HEK293 (cell line): ENCODE measurements around the gene TRMT1.

Experiments used
- CTCF ChIA-PET: fragments of 350-600 bp; formaldehyde crosslinking; extraction: SDS; loops from one replicate; lab custom pipeline; 2021; ENCODE audit warnings: antibody characterized with exemption; lab: Yijun Ruan, JAX
- POLR2A ChIA-PET: fragments of 300-600 bp; formaldehyde crosslinking; extraction: SDS; loops from one replicate; lab custom pipeline; 2020; ENCODE audit warnings: antibody characterized with exemption, inconsistent platforms; lab: Yijun Ruan, JAX
- H3K27ac ChIP-seq: fragments of 200-500 bp; sonication (Bioruptor generic); 2 replicates; pipeline ENCODE4 v1.5.1; 2014; ENCODE audit warnings: low read depth, low read length, control low read depth, inconsistent platforms; ENCODE audit errors: extremely low read depth
- H3K36me3 ChIP-seq, 2 experiments: fragments of 200-500 bp in 1 of 2; sonication (Bioruptor generic) in 1 of 2; 1 replicate in 1 of 2; 2 replicates in 1 of 2; pipeline ENCODE4 v1.5.1; 2014 to 2017; ENCODE audit warnings: inconsistent platforms in 2 of 2, low read length in 2 of 2; ENCODE audit not compliant: control insufficient read depth in 2 of 2, insufficient read depth in 1 of 2
- H3K4me1 ChIP-seq: fragments of 200-500 bp; sonication (Bioruptor generic); 2 replicates; pipeline ENCODE4 v1.5.1; 2014; ENCODE audit warnings: mild to moderate bottlenecking, low read length, inconsistent platforms; ENCODE audit not compliant: control insufficient read depth, insufficient read depth
- H3K4me3 ChIP-seq: 2 replicates; pipeline ENCODE4 v1.5.1; 2011; ENCODE audit warnings: low read depth, mild to moderate bottlenecking, control low read depth, low read length, moderate library complexity
- H3K9me3 ChIP-seq: fragments of 200-500 bp; sonication (Bioruptor generic); 2 replicates; pipeline ENCODE4 v1.5.1; 2014; ENCODE audit warnings: low read depth, low read length, inconsistent platforms; ENCODE audit not compliant: control insufficient read depth, insufficient read depth
- GFI1B ChIP-seq: fragments of 450-650 bp; formaldehyde crosslinking; IDR thresholded peaks from 2 replicates; pipeline ENCODE4 v1.5.1; 2016; ENCODE audit warnings: missing biosample characterization, missing genetic modification characterization
- KLF10 ChIP-seq: fragments of 450-650 bp; IDR thresholded peaks from 2 replicates; pipeline ENCODE4 v1.5.1; 2018; ENCODE audit warnings: missing biosample characterization, mild to moderate bottlenecking, missing genetic modification characterization
- PRDM10 ChIP-seq: fragments of 450-650 bp; formaldehyde crosslinking; IDR thresholded peaks from 2 replicates; pipeline ENCODE4 v1.5.1; 2016; ENCODE audit warnings: missing biosample characterization, missing genetic modification characterization
- RBAK ChIP-seq: fragments of 450-650 bp; formaldehyde crosslinking; IDR thresholded peaks from 2 replicates; pipeline ENCODE4 v1.5.1; 2016; ENCODE audit warnings: missing biosample characterization, missing genetic modification characterization
- REPIN1 ChIP-seq: fragments of 450-650 bp; formaldehyde crosslinking; IDR thresholded peaks from 2 replicates; pipeline ENCODE4 v1.5.1; 2017; ENCODE audit warnings: missing biosample characterization, missing genetic modification characterization, low read depth
- REST ChIP-seq: fragments of 450-650 bp; formaldehyde crosslinking; IDR thresholded peaks from 2 replicates; pipeline ENCODE4 v1.5.1; 2016; ENCODE audit warnings: missing biosample characterization, missing genetic modification characterization
- SP2 ChIP-seq: fragments of 450-650 bp; formaldehyde crosslinking; IDR thresholded peaks from 2 replicates; pipeline ENCODE4 v1.5.1; 2016; ENCODE audit warnings: missing biosample characterization, missing genetic modification characterization
- YY1 ChIP-seq: fragments of 450-650 bp; formaldehyde crosslinking; IDR thresholded peaks from 2 replicates; pipeline ENCODE4 v1.5.1; 2018; ENCODE audit warnings: missing biosample characterization, missing genetic modification characterization
- ZBTB48 ChIP-seq: fragments of 450-650 bp; formaldehyde crosslinking; IDR thresholded peaks from 2 replicates; pipeline ENCODE4 v1.5.1; 2016; ENCODE audit warnings: missing biosample characterization, missing genetic modification characterization
- ZBTB7A ChIP-seq: fragments of 450-650 bp; formaldehyde crosslinking; IDR thresholded peaks from 2 replicates; pipeline ENCODE4 v1.5.1; 2016; ENCODE audit warnings: low read depth, missing biosample characterization, missing genetic modification characterization
- ZNF132 ChIP-seq: fragments of 450-650 bp; formaldehyde crosslinking; IDR thresholded peaks from 2 replicates; pipeline ENCODE4 v1.5.1; 2017; ENCODE audit warnings: missing biosample characterization, missing genetic modification characterization, borderline replicate concordance
- ZNF146 ChIP-seq: fragments of 450-650 bp; formaldehyde crosslinking; IDR thresholded peaks from 2 replicates; pipeline ENCODE4 v1.5.1; 2016; ENCODE audit warnings: missing biosample characterization, missing genetic modification characterization
- ZNF175 ChIP-seq: fragments of 450-650 bp; formaldehyde crosslinking; IDR thresholded peaks from 2 replicates; pipeline ENCODE4 v1.5.1; 2016; ENCODE audit warnings: missing biosample characterization, missing genetic modification characterization
- ZNF23 ChIP-seq: fragments of 450-650 bp; formaldehyde crosslinking; IDR thresholded peaks from 2 replicates; pipeline ENCODE4 v1.5.1; 2016; ENCODE audit warnings: missing biosample characterization, missing genetic modification characterization, borderline replicate concordance
- ZNF311 ChIP-seq: fragments of 450-650 bp; formaldehyde crosslinking; IDR thresholded peaks from 2 replicates; pipeline ENCODE4 v1.5.1; 2017; ENCODE audit warnings: missing biosample characterization, missing genetic modification characterization, borderline replicate concordance
- ZNF354C ChIP-seq: fragments of 450-650 bp; formaldehyde crosslinking; IDR thresholded peaks from 2 replicates; pipeline ENCODE4 v1.5.1; 2016; ENCODE audit warnings: missing biosample characterization, missing genetic modification characterization, low read depth, borderline replicate concordance
- ZNF394 ChIP-seq: fragments of 450-650 bp; formaldehyde crosslinking; IDR thresholded peaks from 2 replicates; pipeline ENCODE4 v1.5.1; 2016; ENCODE audit warnings: missing biosample characterization, missing genetic modification characterization, mild to moderate bottlenecking, moderate library complexity, borderline replicate concordance
- ZNF423 ChIP-seq: fragments of 450-650 bp; formaldehyde crosslinking; IDR thresholded peaks from 2 replicates; pipeline ENCODE4 v1.5.1; 2016; ENCODE audit warnings: missing biosample characterization, missing genetic modification characterization
- ZNF449 ChIP-seq: fragments of 450-650 bp; formaldehyde crosslinking; IDR thresholded peaks from 2 replicates; pipeline ENCODE4 v1.5.1; 2017; ENCODE audit warnings: missing biosample characterization, mild to moderate bottlenecking, missing genetic modification characterization, moderate library complexity
- ZNF555 ChIP-seq: fragments of 450-650 bp; formaldehyde crosslinking; conservative IDR thresholded peaks from 2 replicates; pipeline ENCODE4 v1.5.1; 2017; ENCODE audit warnings: missing biosample characterization, mild to moderate bottlenecking, missing genetic modification characterization, inconsistent platforms
- ZNF629 ChIP-seq: fragments of 450-650 bp; formaldehyde crosslinking; IDR thresholded peaks from 2 replicates; pipeline ENCODE4 v1.5.1; 2017; ENCODE audit warnings: missing biosample characterization, missing genetic modification characterization
- ZNF692 ChIP-seq: fragments of 450-650 bp; formaldehyde crosslinking; IDR thresholded peaks from 2 replicates; pipeline ENCODE4 v1.5.1; 2016; ENCODE audit warnings: missing biosample characterization, missing genetic modification characterization
- ZNF707 ChIP-seq: fragments of 450-650 bp; formaldehyde crosslinking; IDR thresholded peaks from 2 replicates; pipeline ENCODE4 v1.5.1; 2016; ENCODE audit warnings: missing biosample characterization, missing genetic modification characterization
- ZNF768 ChIP-seq: fragments of 450-650 bp; formaldehyde crosslinking; IDR thresholded peaks from 2 replicates; pipeline ENCODE4 v1.5.1; 2018; ENCODE audit warnings: missing biosample characterization, mild to moderate bottlenecking, missing genetic modification characterization
- ZSCAN16 ChIP-seq: fragments of 450-650 bp; formaldehyde crosslinking; IDR thresholded peaks from 2 replicates; pipeline ENCODE4 v1.5.1; 2016; ENCODE audit warnings: missing biosample characterization, missing genetic modification characterization
- TF ChIP-seq, protein P1 (sequence below): fragments of 450-650 bp; IDR thresholded peaks from 2 replicates; pipeline ENCODE4 v1.5.1; 2018; ENCODE audit warnings: missing biosample characterization, missing genetic modification characterization

Gene TRMT1

GRCh38 chr19:13154911-13155471 is 38.5 kb upstream of the TRMT1 start:
- Histone ChIP-seq H3K36me3 (peaks cover 0 to 11% of the 10 kb centered on the region in 2 experiments; a peak in 1 of 3 replicates), H3K4me1 (peaks cover 8% of the 10 kb centered on the region), H3K27ac (peak overlapping the region; percentile 98; the same call in 1 of the 2 replicates), H3K9me3 (no peaks in the 10 kb centered on the region), H3K4me3 (peak overlapping the region; percentile 99)
- ChIA-PET CTCF (interaction anchor here (0.5 to 1.8 kb wide), 9 partner anchors 14 to 190 kb away, joined by 3 to 7 read pairs (median 3); no protein-coding TSS in a partner anchor), POLR2A (interaction anchor here (0.6 to 2.6 kb wide), 11 partner anchors 11 to 697 kb away, joined by 3 to 60 read pairs (median 5); partner anchors contain the start of gene NACC1)
- TF ChIP-seq ZNF354C (no peak), ZNF692 (tag by site-specific recombination) (peak; percentile 75), ZNF146 (tag by site-specific recombination) (no peak), ZNF311 (tag by site-specific recombination) (no peak), ZBTB48 (tag by site-specific recombination) (peak; percentile 43; the same call in 1 of the 2 replicates), ZNF449 (tag by site-specific recombination) (no peak), REST (tag by site-specific recombination) (no peak), YY1 (tag by site-specific recombination) (peak; percentile 25; the same call in 1 of the 2 replicates), ZNF175 (tag by site-specific recombination) (no peak), GFI1B (tag by site-specific recombination) (no peak), KLF10 (tag by site-specific recombination) (peak; percentile 82; the same call in 1 of the 2 replicates), RBAK (no peak), ZNF423 (tag by site-specific recombination) (no peak), PRDM10 (tag by site-specific recombination) (no peak), ZBTB7A (tag by site-specific recombination) (no peak), SP2 (tag by site-specific recombination) (no peak), ZNF555 (tag by site-specific recombination) (no peak), ZNF707 (tag by site-specific recombination) (no peak), ZNF394 (tag by site-specific recombination) (peak; percentile 63; the same call in 1 of the 2 replicates), ZNF768 (tag by site-specific recombination) (no peak), REPIN1 (tag by site-specific recombination) (no peak), ZNF629 (tag by site-specific recombination) (peak; percentile 22; the same call in 1 of the 2 replicates), ZSCAN16 (tag by site-specific recombination) (no peak), ZNF132 (tag by site-specific recombination) (no peak), ZNF23 (no peak)
- TF ChIP-seq, protein P1, sequence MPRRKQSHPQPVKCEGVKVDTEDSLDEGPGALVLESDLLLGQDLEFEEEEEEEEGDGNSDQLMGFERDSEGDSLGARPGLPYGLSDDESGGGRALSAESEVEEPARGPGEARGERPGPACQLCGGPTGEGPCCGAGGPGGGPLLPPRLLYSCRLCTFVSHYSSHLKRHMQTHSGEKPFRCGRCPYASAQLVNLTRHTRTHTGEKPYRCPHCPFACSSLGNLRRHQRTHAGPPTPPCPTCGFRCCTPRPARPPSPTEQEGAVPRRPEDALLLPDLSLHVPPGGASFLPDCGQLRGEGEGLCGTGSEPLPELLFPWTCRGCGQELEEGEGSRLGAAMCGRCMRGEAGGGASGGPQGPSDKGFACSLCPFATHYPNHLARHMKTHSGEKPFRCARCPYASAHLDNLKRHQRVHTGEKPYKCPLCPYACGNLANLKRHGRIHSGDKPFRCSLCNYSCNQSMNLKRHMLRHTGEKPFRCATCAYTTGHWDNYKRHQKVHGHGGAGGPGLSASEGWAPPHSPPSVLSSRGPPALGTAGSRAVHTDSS (tag by site-specific recombination), result no peak
